Hepatocyte (in vitro differentiated cells): Measurements from ENCODE around the gene PI4KB. TPM values are rescaled to one million over a fixed set of nuclear protein-coding genes. Genes with fewer than 3 reads are reported as not detected.

Source experiments
- DNase-seq: peaks from one replicate; pipeline ENCODE4 v3.0.0-alpha.2; 2016; ENCODE audit warnings: low spot score
- H2AFZ ChIP-seq: fragments of 200-600 bp; sonication (generic); 2 replicates; pipeline ENCODE4 v1.6.0; 2016; ENCODE audit warnings: antibody characterized with exemption, mild to moderate bottlenecking
- H3K27ac ChIP-seq: fragments of 200-600 bp; sonication (generic); 2 replicates; pipeline ENCODE4 v1.5.1; 2016; ENCODE audit warnings: mild to moderate bottlenecking
- H3K27me3 ChIP-seq: fragments of 200-600 bp; sonication (generic); 2 replicates; pipeline ENCODE4 v1.6.1; 2016
- H3K36me3 ChIP-seq: fragments of 200-600 bp; sonication (generic); replicated peaks from 2 replicates; pipeline ENCODE4 v1.5.1; 2016; ENCODE audit warnings: low read depth; ENCODE audit not compliant: insufficient read depth
- H3K4me1 ChIP-seq: fragments of 200-600 bp; sonication (generic); 2 replicates; pipeline ENCODE4 v1.5.1; 2016; ENCODE audit warnings: mild to moderate bottlenecking, moderate library complexity; ENCODE audit not compliant: insufficient read depth
- H3K4me2 ChIP-seq: fragments of 200-600 bp; sonication (generic); 2 replicates; pipeline ENCODE4 v1.6.0; 2016
- H3K4me3 ChIP-seq: fragments of 200-600 bp; sonication (generic); 2 replicates; pipeline ENCODE4 v1.5.1; 2016; ENCODE audit warnings: mild to moderate bottlenecking
- H3K79me2 ChIP-seq: fragments of 200-600 bp; sonication (generic); 2 replicates; pipeline ENCODE4 v1.6.0; 2017; ENCODE audit warnings: mild to moderate bottlenecking
- H3K9me2 ChIP-seq: fragments of 200-600 bp; sonication (generic); replicated peaks from 2 replicates; pipeline ENCODE4 v1.6.0; 2017; ENCODE audit warnings: mild to moderate bottlenecking; ENCODE audit not compliant: insufficient read depth
- H3K9me3 ChIP-seq: fragments of 200-600 bp; sonication (generic); 2 replicates; pipeline ENCODE4 v1.5.1; 2016; ENCODE audit warnings: low read depth, mild to moderate bottlenecking
- H4K20me1 ChIP-seq: fragments of 200-600 bp; sonication (generic); 2 replicates; pipeline ENCODE4 v1.6.0; 2016; ENCODE audit warnings: mild to moderate bottlenecking; ENCODE audit not compliant: insufficient read depth, poor library complexity, severe bottlenecking
- CTCF ChIP-seq: fragments of 200-600 bp; sonication (generic); IDR thresholded peaks from 2 replicates; pipeline ENCODE4 v1.5.1; 2016; ENCODE audit warnings: antibody characterized with exemption, mild to moderate bottlenecking; ENCODE audit not compliant: poor library complexity
- EZH2 ChIP-seq: fragments of 200-600 bp; sonication (generic); IDR thresholded peaks from 2 replicates; pipeline ENCODE4 v1.6.1; 2016; ENCODE audit warnings: antibody characterized with exemption, mild to moderate bottlenecking, borderline replicate concordance
- EZH2phosphoT487 ChIP-seq: fragments of 200-600 bp; sonication (generic); IDR thresholded peaks from one replicate; pipeline ENCODE4 v1.6.1; 2018; ENCODE audit warnings: antibody characterized with exemption, mild to moderate bottlenecking, low read depth, moderate library complexity; ENCODE audit not compliant: unreplicated experiment, severe bottlenecking
- WGBS: methylation state at CpG from one replicate; pipeline ENCODE4 v1.1.6; 2016; ENCODE audit warnings: low lambda C conversion rate; ENCODE audit errors: missing lambda C conversion rate; 5-methylcytosine and 5-hydroxymethylcytosine counted together
- polyA plus RNA-seq: library from polyadenylated mRNA; unstranded; fragments of >200 nt; fragmentation: Nextera tagmentation; extraction: Ambion mirVana; gene quantifications from 2 replicates; pipeline ENCODE4 v1.2.1, GENCODE V29; 2016
- total RNA-seq: library from RNA; depleted of rRNA; stranded (reverse); fragments of >200 nt; gene quantifications from 2 replicates; pipeline ENCODE4 v1.2.3, GENCODE V29; 2014

Gene PI4KB
- total and polyA plus RNA-seq, 2 experiments from 2014 or later: 49.9 to 55.1 TPM

DNA sequence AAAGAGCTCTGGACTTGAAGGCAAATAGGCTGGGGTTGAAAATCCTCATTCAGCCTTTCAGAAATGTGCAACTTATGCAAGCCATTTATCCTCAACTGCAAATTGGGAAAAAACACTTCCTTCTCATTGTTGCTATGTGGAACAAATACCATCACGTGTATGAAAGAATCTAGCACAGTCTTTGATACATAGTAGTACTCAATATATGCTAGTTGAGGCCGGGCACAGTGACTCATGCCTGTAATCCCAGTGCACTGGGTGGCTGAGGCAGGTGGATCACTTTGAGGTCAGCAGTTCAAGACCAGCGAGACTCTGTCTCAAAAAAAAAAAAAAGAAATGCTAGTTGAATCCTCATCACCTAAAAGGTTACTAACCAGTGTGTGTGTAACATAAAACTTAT lies 8.2 kb downstream of the PI4KB start:
- H3K4me2 ChIP-seq: no peak overlapping the region
- H3K4me3 ChIP-seq: no peak overlapping the region
- H2AFZ ChIP-seq: no peak overlapping the region
- H3K9me3 ChIP-seq: no peaks in the 10 kb centered on the region
- 90% methylated on average over 3 of the region's 3 CpGs for WGBS
- H4K20me1 ChIP-seq: no peaks in the 10 kb centered on the region
- peaks cover 8% of the 10 kb centered on the region for H3K4me1 ChIP-seq
- no peak for DNase-seq
- H3K9me2 ChIP-seq: no peaks in the 10 kb centered on the region
- H3K79me2 ChIP-seq: peaks cover 61% of the 10 kb centered on the region
- no peak overlapping the region for H3K27ac ChIP-seq
- H3K27me3 ChIP-seq: no peaks in the 10 kb centered on the region
- TF ChIP-seq EZH2 (no peak), EZH2phosphoT487 (no peak), CTCF (no peak)
- no peaks in the 10 kb centered on the region for H3K36me3 ChIP-seq

DNA sequence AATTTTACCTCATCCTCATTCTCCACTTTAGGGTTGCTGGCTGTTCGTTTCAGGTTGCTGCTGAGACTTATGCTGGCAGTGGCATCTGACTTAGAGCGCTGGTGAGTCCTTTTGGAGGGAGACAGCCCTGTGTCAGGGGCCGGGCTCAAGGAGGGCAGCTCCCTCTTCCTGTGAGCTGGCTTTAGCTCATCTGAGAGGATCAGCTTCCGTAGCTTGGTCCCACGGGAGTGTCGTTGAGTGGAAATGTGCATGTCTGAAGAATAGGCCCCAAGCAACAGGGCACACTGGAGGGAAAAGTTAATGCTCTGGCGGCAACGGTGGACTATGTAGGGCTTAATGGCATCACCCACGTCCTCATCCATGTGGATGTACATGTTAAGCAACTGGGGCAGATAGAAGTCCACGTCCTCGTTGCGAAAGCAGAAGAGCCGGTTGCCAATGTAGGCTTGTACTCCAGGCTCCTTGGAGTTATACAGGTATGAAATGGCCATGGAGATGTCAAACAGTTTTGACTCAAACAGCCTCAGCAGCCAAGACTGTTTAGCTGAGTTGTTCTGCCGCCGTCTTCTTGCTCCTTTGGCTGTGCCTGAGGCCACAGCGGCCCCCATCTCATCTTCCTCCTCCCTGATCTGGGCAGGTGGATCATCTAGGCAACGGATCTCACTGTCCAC lies 11.5 kb downstream of the PI4KB start:
- no peak overlapping the region for H2AFZ ChIP-seq

DNA sequence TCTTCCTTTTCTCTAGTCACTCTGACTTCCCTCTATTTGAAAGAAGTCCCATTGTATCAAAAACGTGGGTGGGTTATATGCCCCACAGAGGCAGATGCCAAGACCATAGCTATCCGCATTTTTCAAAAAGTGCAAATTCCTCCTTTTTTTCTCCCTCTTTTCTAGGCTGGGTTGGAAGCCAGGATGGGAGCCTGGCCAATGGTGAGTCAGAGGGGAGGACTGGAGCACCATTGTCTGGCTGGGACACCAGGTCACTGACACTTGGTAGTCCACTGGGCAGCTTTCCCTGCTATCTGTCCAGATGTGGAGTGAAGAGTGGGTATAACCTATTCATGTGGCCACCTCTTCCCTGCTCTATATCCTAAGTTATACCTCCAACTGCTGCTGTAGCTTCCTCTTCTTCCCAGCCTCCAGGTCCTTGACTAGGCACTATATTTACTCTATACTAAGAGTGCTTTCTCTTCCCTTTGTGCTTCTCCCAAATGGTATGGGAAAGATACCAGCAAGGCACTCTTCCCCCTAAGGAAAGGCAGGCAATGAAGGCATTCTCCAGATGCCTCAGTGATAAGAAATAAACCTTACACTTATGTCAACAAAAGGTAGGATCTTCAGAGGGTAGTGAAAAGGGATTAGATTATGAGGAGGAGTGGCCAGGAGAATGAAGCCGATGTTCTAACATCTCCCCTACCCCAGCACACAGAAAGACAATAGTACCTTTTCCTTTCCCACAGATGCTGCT lies 12.9 kb downstream of the PI4KB start:
- no peak for DNase-seq
- no peaks in the 10 kb centered on the region for H4K20me1 ChIP-seq
- WGBS: 67% methylated on average over 3 of the region's 3 CpGs
- H3K9me3 ChIP-seq: no peaks in the 10 kb centered on the region
- H3K27me3 ChIP-seq: no peaks in the 10 kb centered on the region
- peaks cover 42% of the 10 kb centered on the region for H3K79me2 ChIP-seq
- TF ChIP-seq CTCF: no peak
- TF ChIP-seq EZH2: no peak
- no peak for TF ChIP-seq EZH2phosphoT487
- H3K27ac ChIP-seq: peak overlapping the region; percentile 96
- H2AFZ ChIP-seq: no peak overlapping the region
- H3K36me3 ChIP-seq: no peaks in the 10 kb centered on the region
- H3K4me3 ChIP-seq: no peak overlapping the region
- H3K4me1 ChIP-seq: peaks cover 50% of the 10 kb centered on the region
- H3K9me2 ChIP-seq: no peaks in the 10 kb centered on the region
- no peak overlapping the region for H3K4me2 ChIP-seq

More for the DNA sequence above, 11.5 kb downstream of the PI4KB start:
- peaks cover 43% of the 10 kb centered on the region for H3K79me2 ChIP-seq
- no peak overlapping the region for H3K4me3 ChIP-seq
- 94% methylated on average over 17 of the region's 17 CpGs for WGBS
- no peaks in the 10 kb centered on the region for H4K20me1 ChIP-seq
- H3K27me3 ChIP-seq: no peaks in the 10 kb centered on the region
- H3K27ac ChIP-seq: no peak overlapping the region
- H3K4me1 ChIP-seq: peaks cover 36% of the 10 kb centered on the region
- no peaks in the 10 kb centered on the region for H3K36me3 ChIP-seq
- TF ChIP-seq EZH2phosphoT487 (no peak), CTCF (no peak), EZH2 (no peak)
- DNase-seq: no peak
- H3K4me2 ChIP-seq: no peak overlapping the region
- no peaks in the 10 kb centered on the region for H3K9me3 ChIP-seq
- no peaks in the 10 kb centered on the region for H3K9me2 ChIP-seq
